Epithelial cell of esophagus (primary cell): ENCODE data around the gene BTF3.
"Not testable (repeated sequence)": the region's sequence is repeated elsewhere in the genome, so short reads cannot be mapped to it uniquely, and the experiment has no call there.

Experiments used
- DNase-seq: peaks from one replicate; pipeline ENCODE4 v3.0.0; 2010; ENCODE audit warnings: low read depth
- H3K4me3 ChIP-seq: 2 replicates; pipeline ENCODE4 v1.5.1; 2011; ENCODE audit warnings: mild to moderate bottlenecking, low read length, control low read depth
- CTCF ChIP-seq: IDR thresholded peaks from 2 replicates; pipeline ENCODE4 v1.5.1; 2011; ENCODE audit warnings: low read depth, mild to moderate bottlenecking, low read length, control low read depth, inconsistent platforms; ENCODE audit not compliant: insufficient read depth; ENCODE audit errors: missing control alignments

BTF3 gene

GRCh38 chr5:73454379-73455036 is 43.7 kb upstream of the BTF3 start:
- TF ChIP-seq CTCF: peak; percentile 98
- peak; percentile 84 for DNase-seq
- H3K4me3 ChIP-seq: no peak overlapping the region

- not testable (repeated sequence) for H3K4me3 ChIP-seq, DNase-seq
Measured at GRCh38 chr5:73456462-73456861, 41.8 kb upstream of the BTF3 start.

- no peak for TF ChIP-seq CTCF
- no peak for DNase-seq
- no peak overlapping the region for H3K4me3 ChIP-seq
Measured at GRCh38 chr5:73459366-73459765, 38.9 kb upstream of the BTF3 start.

- H3K4me3 ChIP-seq: no peak overlapping the region
- no peak for DNase-seq
- TF ChIP-seq CTCF: no peak
Measured at GRCh38 chr5:73460133-73460532, 38.1 kb upstream of the BTF3 start.

- no peak for TF ChIP-seq CTCF
- DNase-seq: no peak
- H3K4me3 ChIP-seq: no peak overlapping the region
Measured at GRCh38 chr5:73464016-73464745, 34.1 kb upstream of the BTF3 start.

- not testable (repeated sequence) for DNase-seq, H3K4me3 ChIP-seq
Measured at GRCh38 chr5:73468638-73469037, 29.6 kb upstream of the BTF3 start.

GRCh38 chr5:73469878-73470277 is 28.4 kb upstream of the BTF3 start:
- no peak for TF ChIP-seq CTCF
- DNase-seq: no peak
- H3K4me3 ChIP-seq: no peak overlapping the region

- no peak for TF ChIP-seq CTCF
- H3K4me3 ChIP-seq: no peak overlapping the region
- DNase-seq: no peak
Measured at GRCh38 chr5:73471654-73472053, 26.6 kb upstream of the BTF3 start.
